ENCODE results near the gene ATP10B.

Gene ATP10B

DNA sequence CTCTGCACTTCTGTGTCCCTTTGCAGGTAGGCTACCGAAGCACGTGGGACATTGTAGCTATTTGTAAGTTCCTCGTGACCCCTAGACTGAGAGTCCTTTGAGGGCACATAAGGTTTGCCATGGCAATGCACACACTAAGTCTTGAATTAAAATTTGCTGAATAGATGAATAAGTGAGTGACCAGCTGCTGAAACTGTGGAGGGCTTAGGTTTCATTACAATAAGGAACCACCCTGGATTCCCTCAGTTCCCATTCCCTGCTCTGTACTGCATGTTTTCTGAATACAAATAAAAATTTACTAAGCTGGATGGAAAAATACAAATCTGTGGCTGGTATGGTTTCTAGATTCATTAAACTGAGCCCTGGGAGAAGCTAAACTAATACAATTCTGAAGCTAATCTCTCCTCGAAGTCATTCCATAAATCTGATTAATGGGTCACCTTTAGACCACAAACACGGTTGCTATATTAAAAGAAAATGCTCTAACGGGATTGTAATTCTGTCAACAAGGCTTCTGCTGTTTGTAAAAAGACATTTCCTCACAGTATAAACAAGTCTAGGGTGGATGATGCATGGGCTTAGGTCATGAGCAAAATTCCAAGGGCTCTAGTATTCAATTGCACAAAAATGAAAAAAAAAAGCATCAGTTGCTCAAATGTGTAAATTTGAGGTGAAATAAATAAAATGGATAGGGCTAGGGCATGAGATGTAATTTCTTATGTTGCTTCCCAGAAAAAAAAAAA is 172.3 kb downstream of the ATP10B start:
- DNase-seq = no peak

- DNase-seq = no peak
Measured at GRCh38 chr5:160675988-160676387, 176.0 kb downstream of the ATP10B start.

- no peak for DNase-seq
Measured at GRCh38 chr5:160674901-160675300, 177.1 kb downstream of the ATP10B start.

GRCh38 chr5:160672521-160672920 is 179.5 kb downstream of the ATP10B start:
- no peak for DNase-seq

- no peak for DNase-seq
Measured at GRCh38 chr5:160668356-160668755, 183.7 kb downstream of the ATP10B start.

DNA sequence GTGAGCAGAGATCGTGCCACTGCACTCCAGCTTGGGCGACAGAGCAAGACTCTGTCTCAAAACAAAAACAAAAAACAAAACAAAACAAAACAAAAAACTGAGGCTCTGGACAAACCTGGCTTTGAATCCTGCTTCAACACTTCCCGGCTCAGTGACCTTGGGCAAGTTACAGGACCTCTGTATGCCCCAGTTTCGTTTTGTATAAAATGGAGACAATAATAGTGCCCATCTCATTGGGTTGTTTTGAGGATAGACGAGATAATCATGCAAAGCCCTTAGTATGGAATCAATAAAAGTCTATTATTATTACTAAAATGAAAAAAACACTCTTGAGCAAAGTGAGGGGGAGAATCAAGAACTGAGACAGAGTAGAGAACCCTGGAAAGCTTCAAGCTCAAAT is 184.9 kb downstream of the ATP10B start:
- no peak for DNase-seq

GRCh38 chr5:160665460-160665859 is 186.6 kb downstream of the ATP10B start:
- DNase-seq = no peak

- no peak for DNase-seq
Measured at GRCh38 chr5:160660132-160660531, 191.9 kb downstream of the ATP10B start.

- no peak for DNase-seq
Measured at GRCh38 chr5:160657622-160658458, 194.2 kb downstream of the ATP10B start.

GRCh38 chr5:160657068-160657507 is 194.9 kb downstream of the ATP10B start:
- DNase-seq = no peak

- no peak for DNase-seq
Measured at GRCh38 chr5:160655717-160656116, 196.3 kb downstream of the ATP10B start.

DNA sequence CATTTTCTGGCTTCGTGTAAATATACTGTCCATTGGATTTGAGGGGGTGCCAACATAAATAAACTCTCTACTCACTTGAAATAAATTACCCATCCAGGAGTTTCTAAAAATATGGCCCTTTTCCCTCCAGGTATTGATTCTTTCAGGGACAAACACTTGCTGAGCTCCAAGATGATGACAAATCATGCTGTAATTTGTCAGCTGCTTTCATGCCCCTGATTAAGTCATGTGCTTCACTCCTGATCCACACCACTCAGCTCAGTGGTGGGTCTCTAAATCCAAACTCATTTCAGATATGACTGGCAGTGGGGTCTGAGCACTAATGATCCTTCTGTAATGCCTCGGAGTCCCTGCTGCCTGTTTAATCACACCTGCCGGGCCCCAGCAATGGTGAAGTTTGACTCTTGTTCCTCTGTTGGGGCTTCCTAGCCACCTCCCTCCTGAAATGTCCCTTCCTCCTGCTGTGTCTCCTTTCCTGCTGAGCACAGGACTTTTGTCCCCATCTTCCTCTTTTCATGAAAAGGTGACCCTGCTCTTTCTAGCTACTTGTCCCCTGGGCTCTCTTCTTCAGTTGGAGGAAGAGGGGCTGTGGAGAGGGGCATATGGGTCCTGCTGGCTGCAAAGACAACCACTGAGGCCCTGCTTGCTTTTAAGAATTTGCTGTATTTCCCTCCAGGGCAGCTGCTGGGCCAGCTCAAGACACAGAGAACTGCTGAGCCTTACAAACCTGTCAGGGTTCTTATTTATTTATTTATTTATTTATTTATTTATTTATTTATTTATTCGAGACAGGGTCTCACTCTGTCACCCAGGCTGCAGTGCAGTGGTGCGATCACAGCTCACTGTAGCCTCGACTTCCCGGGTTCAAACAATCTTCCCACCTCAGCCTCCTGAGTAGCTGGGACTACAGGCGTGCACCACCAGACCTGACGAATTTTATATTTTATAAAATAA is 200.0 kb downstream of the ATP10B start:
- no peak for DNase-seq

DNA sequence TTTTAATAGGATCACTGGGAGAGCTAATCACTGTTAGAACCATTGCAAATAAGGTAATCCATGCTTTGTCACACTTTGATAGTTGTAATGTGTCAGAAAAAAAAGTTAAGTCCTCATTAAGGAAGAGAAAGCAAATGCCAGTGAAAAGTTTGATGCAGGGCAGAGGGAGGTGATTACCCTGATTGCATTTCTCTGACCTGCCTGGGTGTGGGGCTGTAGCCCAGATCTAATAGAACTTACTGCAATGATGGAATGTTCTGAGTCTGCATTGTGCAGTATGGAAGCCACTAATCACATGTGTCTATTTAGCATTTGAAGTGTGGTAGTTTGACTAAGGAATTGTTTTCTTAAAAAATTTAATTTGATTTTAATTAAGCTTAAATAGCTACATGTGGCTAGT is 202.7 kb downstream of the ATP10B start:
- DNase-seq = no peak

GRCh38 chr5:160646033-160646432 is 206.0 kb downstream of the ATP10B start:
- DNase-seq = no peak

- DNase-seq = no peak
Measured at GRCh38 chr5:160643616-160644240, 208.3 kb downstream of the ATP10B start.

- DNase-seq = no peak
Measured at GRCh38 chr5:160641405-160641804, 210.6 kb downstream of the ATP10B start.

DNA sequence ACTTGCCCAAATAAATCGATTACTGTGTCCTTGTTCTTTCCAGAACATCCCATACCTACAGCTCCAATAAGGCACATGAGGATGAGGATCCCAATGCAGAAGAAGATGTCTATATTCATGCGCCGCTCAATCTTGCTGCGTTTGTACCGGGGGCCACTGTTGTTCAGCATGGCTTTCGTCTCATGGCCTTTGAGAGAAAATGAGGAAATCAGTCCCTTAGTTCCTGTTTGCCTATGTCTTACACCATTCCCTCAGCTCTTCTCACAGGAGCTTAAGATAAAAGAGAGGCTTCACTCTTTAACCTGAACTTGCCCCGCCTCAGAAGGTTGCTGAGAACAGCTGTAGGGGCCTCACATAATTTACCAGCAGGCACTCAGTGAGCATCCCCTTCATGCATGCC is 211.6 kb downstream of the ATP10B start:
- DNase-seq = no peak

GRCh38 chr5:160638161-160638742 is 213.8 kb downstream of the ATP10B start:
- DNase-seq = no peak

DNA sequence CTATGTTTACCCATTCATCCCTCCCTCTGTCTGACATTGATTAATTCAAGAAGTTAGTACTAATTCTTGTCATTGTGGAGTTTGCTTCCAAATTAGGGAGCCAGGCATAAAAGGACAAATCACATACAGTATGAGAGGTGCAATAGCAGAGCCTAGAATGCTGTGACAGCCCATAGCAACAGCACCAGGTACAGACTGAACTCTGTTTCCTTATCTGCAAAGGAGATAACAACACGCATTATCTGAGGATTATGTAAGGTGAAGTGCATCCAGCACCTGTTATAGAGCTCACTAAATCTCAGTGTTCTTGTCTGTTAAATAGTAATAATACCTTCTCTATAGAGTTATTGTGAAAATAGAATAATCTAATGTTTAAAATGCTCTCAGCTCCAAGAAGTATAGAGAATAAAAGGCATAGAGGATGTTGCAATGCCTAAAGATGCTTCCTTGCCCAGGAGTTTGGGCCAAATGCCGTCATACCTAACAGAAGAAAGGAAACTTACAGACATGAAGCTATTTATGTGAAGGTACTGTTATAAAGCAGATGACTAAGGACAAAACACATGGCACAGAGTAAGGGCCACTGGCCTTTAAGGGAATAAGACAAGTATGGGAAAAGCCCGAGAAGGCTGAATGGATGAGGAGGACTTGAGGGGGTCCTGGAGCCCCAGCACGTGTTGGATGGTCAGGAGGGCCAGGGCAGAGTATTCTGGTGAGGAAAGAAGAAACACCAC is 214.5 kb downstream of the ATP10B start:
- DNase-seq = no peak

GRCh38 chr5:160635663-160636062 is 216.3 kb downstream of the ATP10B start:
- no peak for DNase-seq

DNA sequence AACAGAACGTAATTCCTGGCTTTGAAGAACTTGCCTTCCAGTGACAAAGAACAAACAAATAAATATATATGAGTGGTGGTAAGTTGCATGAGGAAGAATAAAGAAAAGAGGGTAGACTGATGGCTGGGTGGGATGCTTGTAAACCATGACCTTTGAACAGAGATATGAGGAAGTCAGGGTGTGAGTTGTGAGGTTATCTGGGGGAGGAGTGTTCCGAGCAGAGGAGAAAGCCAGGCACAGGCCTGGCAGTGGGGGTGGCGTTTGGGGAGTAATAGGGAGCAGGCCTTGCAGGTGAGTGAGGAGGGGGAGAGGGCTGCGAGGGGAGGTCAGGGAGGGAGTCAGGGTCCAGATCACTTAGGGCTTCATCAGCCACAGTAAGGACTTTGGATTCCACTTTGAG is 217.0 kb downstream of the ATP10B start:
- no peak for DNase-seq

Data from fibroblast of skin of right biceps (primary cell).